Measurements from ENCODE around the gene SLC22A23.

DNA sequence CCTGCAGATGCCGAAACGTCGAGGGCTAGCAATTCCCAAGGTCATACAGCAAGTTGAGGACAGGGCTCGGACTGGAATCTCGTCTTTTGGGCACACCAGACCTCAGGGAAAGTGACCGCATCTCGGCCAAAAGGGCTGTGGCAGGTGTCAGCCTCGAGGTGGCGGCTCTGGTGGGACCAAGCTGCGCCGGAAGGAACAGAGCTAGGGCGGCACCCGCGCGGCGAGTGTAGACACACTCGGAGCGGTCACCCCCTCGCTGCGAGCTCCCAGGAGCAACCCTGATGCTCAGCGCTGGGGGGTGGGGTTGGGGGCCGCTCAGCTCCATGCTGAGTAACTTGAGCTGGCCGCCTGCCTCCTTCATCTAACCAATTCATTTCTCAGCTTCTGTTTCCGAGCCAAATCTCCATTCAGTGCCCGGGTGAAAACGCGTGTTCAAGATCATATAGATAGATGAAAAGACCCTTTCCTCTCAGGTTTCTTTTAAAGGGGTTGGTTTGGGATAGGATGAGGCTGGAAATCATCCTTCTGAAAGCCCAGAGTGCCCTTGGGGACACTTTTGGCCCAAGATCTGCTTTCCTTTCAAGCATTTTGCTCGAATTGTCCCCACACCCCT, 227.2 kb downstream of the SLC22A23 start:
- no peak for TF ChIP-seq CTCF (conservative IDR thresholded peaks at IDR 0.05)
- TF ChIP-seq ZFX (IDR thresholded peaks at IDR 0.05) = no peak

Data from C4-2B (cell line).